H9 (cell line): ENCODE data around the gene DNAAF5. TPM values are rescaled to one million over a fixed set of nuclear protein-coding genes. Genes with fewer than 3 reads are reported as not detected.

Experiments used
- DNase-seq: peaks from one replicate; pipeline ENCODE4 v3.0.0-alpha.2; 2017
- H2AFZ ChIP-seq: one replicate; pipeline ENCODE4 v1.6.1; 2013; ENCODE audit warnings: mild to moderate bottlenecking, low read length, control low read depth, moderate library complexity
- H2AK5ac ChIP-seq: 2 replicates; pipeline ENCODE4 v1.6.1; 2013; ENCODE audit warnings: low read length, control low read depth, mixed read lengths; ENCODE audit not compliant: insufficient read length
- H2BK120ac ChIP-seq: one replicate; pipeline ENCODE4 v1.6.1; 2013; ENCODE audit warnings: low read depth, mild to moderate bottlenecking, low read length, control low read depth, inconsistent platforms; ENCODE audit not compliant: poor library complexity, severe bottlenecking
- H2BK12ac ChIP-seq: 2 replicates; pipeline ENCODE4 v1.6.1; 2013; ENCODE audit warnings: low read length, control low read depth, mixed read lengths, low read depth; ENCODE audit not compliant: insufficient read length
- H2BK15ac ChIP-seq: 2 replicates; pipeline ENCODE4 v1.6.1; 2013; ENCODE audit warnings: low read depth, low read length, control low read depth
- H2BK20ac ChIP-seq: one replicate; pipeline ENCODE4 v1.6.1; 2013; ENCODE audit warnings: low read depth, mild to moderate bottlenecking, low read length, control low read depth, inconsistent platforms; ENCODE audit not compliant: poor library complexity, severe bottlenecking
- H2BK5ac ChIP-seq: 2 replicates; pipeline ENCODE4 v1.6.1; 2013; ENCODE audit warnings: low read length, control low read depth, mixed read lengths; ENCODE audit not compliant: insufficient read length
- H3K14ac ChIP-seq: 2 replicates; pipeline ENCODE4 v1.6.1; 2013; ENCODE audit warnings: low read length, control low read depth; ENCODE audit not compliant: insufficient read depth
- H3K18ac ChIP-seq: 2 replicates; pipeline ENCODE4 v1.6.1; 2013; ENCODE audit warnings: low read depth, mild to moderate bottlenecking, mixed read lengths, low read length, control low read depth; ENCODE audit not compliant: insufficient read length
- H3K23ac ChIP-seq: 2 replicates; pipeline ENCODE4 v1.6.1; 2013; ENCODE audit warnings: low read length, control low read depth, mixed read lengths, low read depth; ENCODE audit not compliant: insufficient read length
- H3K23me2 ChIP-seq: 2 replicates; pipeline ENCODE4 v1.6.1; 2013; ENCODE audit warnings: low read depth, mild to moderate bottlenecking, mixed read lengths, low read length, control low read depth; ENCODE audit not compliant: insufficient read length, poor library complexity, severe bottlenecking
- H3K27ac ChIP-seq: 2 replicates; pipeline ENCODE4 v1.5.1; 2013; ENCODE audit warnings: low read length, control low read depth, mixed read lengths, low read depth; ENCODE audit not compliant: insufficient read length
- H3K27me3 ChIP-seq: 2 replicates; pipeline ENCODE4 v1.6.1; 2013; ENCODE audit warnings: low read length, control low read depth, inconsistent platforms; ENCODE audit not compliant: insufficient read depth
- H3K4ac ChIP-seq: 2 replicates; pipeline ENCODE4 v1.6.1; 2013; ENCODE audit warnings: low read depth, mild to moderate bottlenecking, control low read depth, inconsistent platforms, low read length, moderate library complexity
- H3K4me1 ChIP-seq: 2 replicates; pipeline ENCODE4 v1.6.1; 2013; ENCODE audit warnings: low read length, control low read depth, inconsistent platforms; ENCODE audit not compliant: insufficient read depth
- H3K4me2 ChIP-seq: 2 replicates; pipeline ENCODE4 v1.6.1; 2013; ENCODE audit warnings: low read length, control low read depth, mixed read lengths; ENCODE audit not compliant: insufficient read length, insufficient read depth
- H3K56ac ChIP-seq: 2 replicates; pipeline ENCODE4 v1.6.1; 2013; ENCODE audit warnings: low read depth, mild to moderate bottlenecking, mixed read lengths, low read length, control low read depth; ENCODE audit not compliant: insufficient read length
- H3K79me1 ChIP-seq: 2 replicates; pipeline ENCODE4 v1.6.1; 2013; ENCODE audit warnings: low read depth, mild to moderate bottlenecking, moderate library complexity, low read length, control low read depth, inconsistent platforms; ENCODE audit not compliant: insufficient read depth, poor library complexity, severe bottlenecking
- H3K79me2 ChIP-seq: 2 replicates; pipeline ENCODE4 v1.6.1; 2013; ENCODE audit warnings: low read length, control low read depth, inconsistent platforms; ENCODE audit not compliant: insufficient read depth
- H3K9ac ChIP-seq: 2 replicates; pipeline ENCODE4 v1.6.1; 2013; ENCODE audit warnings: low read length, control low read depth, mixed read lengths; ENCODE audit not compliant: insufficient read length; ENCODE audit errors: extremely low read depth
- H3K9me3 ChIP-seq: one replicate; pipeline ENCODE4 v1.6.1; 2013; ENCODE audit warnings: low read depth, low read length, inconsistent platforms; ENCODE audit not compliant: control insufficient read depth
- H3T11ph ChIP-seq: one replicate; pipeline ENCODE4 v1.6.1; 2013; ENCODE audit warnings: mild to moderate bottlenecking, low read length, control low read depth, inconsistent platforms
- H4K20me1 ChIP-seq: one replicate; pipeline ENCODE4 v1.6.1; 2013; ENCODE audit not compliant: control insufficient read depth, insufficient read length, insufficient read depth
- H4K5ac ChIP-seq: 2 replicates; pipeline ENCODE4 v1.6.1; 2013; ENCODE audit warnings: low read depth, mild to moderate bottlenecking, mixed read lengths, low read length, control low read depth; ENCODE audit not compliant: insufficient read length
- H4K8ac ChIP-seq: replicated peaks from 2 replicates; pipeline ENCODE4 v1.6.1; 2013; ENCODE audit warnings: low read length, control low read depth, mixed read lengths, low read depth; ENCODE audit not compliant: insufficient read length
- H4K91ac ChIP-seq: 2 replicates; pipeline ENCODE4 v1.6.1; 2013; ENCODE audit warnings: low read depth, mild to moderate bottlenecking, moderate library complexity, mixed read lengths, low read length, control low read depth; ENCODE audit not compliant: insufficient read length
- H3K27ac Mint-ChIP-seq, 3 experiments: 2 replicates in 2 of 3; 3 replicates in 1 of 3; pipeline ENCODE4 v1.8.0; 2020 to 2021; ENCODE audit warnings: mixed read lengths in 3 of 3, mild to moderate bottlenecking in 1 of 3, moderate library complexity in 1 of 3
- H3K27me3 Mint-ChIP-seq: 2 replicates; pipeline ENCODE4 v1.8.0; 2021; ENCODE audit warnings: low read depth, mild to moderate bottlenecking, moderate library complexity, mixed read lengths
- H3K36me3 Mint-ChIP-seq, 3 experiments: 2 replicates in 2 of 3; 3 replicates in 1 of 3; pipeline ENCODE4 v1.8.0; 2020 to 2021; ENCODE audit warnings: low read depth in 3 of 3, mixed read lengths in 3 of 3; ENCODE audit not compliant: insufficient read depth in 1 of 3
- H3K4me1 Mint-ChIP-seq, 2 experiments: 2 replicates each; pipeline ENCODE4 v1.8.0; 2020; ENCODE audit warnings: mixed read lengths in 2 of 2
- H3K4me3 Mint-ChIP-seq, 2 experiments: 2 replicates in 1 of 2; 3 replicates in 1 of 2; pipeline ENCODE4 v1.8.0; 2020 to 2021; ENCODE audit warnings: mild to moderate bottlenecking in 2 of 2, mixed read lengths in 2 of 2, moderate library complexity in 1 of 2
- H3K9me3 Mint-ChIP-seq, 2 experiments: 2 replicates in 1 of 2; 3 replicates in 1 of 2; pipeline ENCODE4 v1.8.0; 2020; ENCODE audit warnings: mild to moderate bottlenecking in 2 of 2, mixed read lengths in 2 of 2, moderate library complexity in 1 of 2
- CTCF ChIP-seq: fragments of 200-600 bp; sonication (generic); conservative IDR thresholded peaks from 3 replicates; pipeline ENCODE4 v1.8.0; 2021; ENCODE audit warnings: antibody characterized with exemption, mild to moderate bottlenecking
- WGBS: extraction: QIAGEN DNeasy Blood & Tissue Kit; methylation state at CpG from one replicate; pipeline ENCODE4 v1.1.7; 2013; ENCODE audit warnings: missing lambda C conversion rate, low lambda C conversion rate, mixed read lengths; ENCODE audit not compliant: insufficient read length; ENCODE audit errors: extremely low coverage; 5-methylcytosine and 5-hydroxymethylcytosine counted together
- total RNA-seq: library from RNA; stranded (reverse); gene quantifications from 2 replicates; pipeline ENCODE4 v1.2.1, GENCODE V29; 2021

Gene DNAAF5
- total RNA-seq, 1 experiment from 2014 or later, result 43.5 TPM

- H4K8ac ChIP-seq, result no peak overlapping the region
- H4K5ac ChIP-seq, result no peak overlapping the region
- no peaks in the 10 kb centered on the region for H3K79me2 ChIP-seq
- H3K56ac ChIP-seq, result no peak overlapping the region
- H3K23me2 ChIP-seq, result no peaks in the 10 kb centered on the region
- Mint-ChIP-seq H3K4me3 (no peak overlapping the region), H3K9me3 (no peaks in the 10 kb centered on the region; a peak in 1 of 5 replicates), H3K27ac (no peak overlapping the region), H3K27me3 (no peaks in the 10 kb centered on the region), H3K36me3 (peaks cover 21 to 47% (median 32%) of the 10 kb centered on the region in 3 experiments), H3K4me1 (no peaks in the 10 kb centered on the region)
- H2AK5ac ChIP-seq, result no peak overlapping the region
- H3K9ac ChIP-seq, result no peak overlapping the region
- no peak overlapping the region for H2BK20ac ChIP-seq
- no peak overlapping the region for H3K27ac ChIP-seq
- no peaks in the 10 kb centered on the region for H3K79me1 ChIP-seq
- H2BK5ac ChIP-seq, result no peak overlapping the region
- peak; percentile 49 for TF ChIP-seq CTCF
- H2AFZ ChIP-seq, result no peak overlapping the region
- H4K91ac ChIP-seq, result no peak overlapping the region
- H3K18ac ChIP-seq, result no peak overlapping the region
- no CpG with 5 or more reads among the region's 36 CpGs for WGBS
- H2BK15ac ChIP-seq, result no peak overlapping the region
- no peak overlapping the region for H3K23ac ChIP-seq
- H3K27me3 ChIP-seq, result no peaks in the 10 kb centered on the region
- no peaks in the 10 kb centered on the region for H3K4me1 ChIP-seq
- DNase-seq, result peak; percentile 63
- no peaks in the 10 kb centered on the region for H4K20me1 ChIP-seq
- no peak overlapping the region for H2BK120ac ChIP-seq
- H3K4me2 ChIP-seq, result no peak overlapping the region
- H3K9me3 ChIP-seq, result no peaks in the 10 kb centered on the region
- H3T11ph ChIP-seq, result no peak overlapping the region
- H3K14ac ChIP-seq, result no peak overlapping the region; the same call in 1 of the 2 replicates
- no peak overlapping the region for H3K4ac ChIP-seq
- H2BK12ac ChIP-seq, result no peak overlapping the region
Measured at GRCh38 chr7:768881-769504, 42.5 kb downstream of the DNAAF5 start.
